EH (cell line): ENCODE measurements around the gene RBM47.
"Not testable (repeated sequence)": the region's sequence is repeated elsewhere in the genome, so short reads cannot be mapped to it uniquely, and the experiment has no call there.

Source experiments
- DNase-seq: peaks from one replicate; pipeline ENCODE4 v3.0.0-alpha.2; 2015; ENCODE audit warnings: low read depth

The RBM47 gene

DNA sequence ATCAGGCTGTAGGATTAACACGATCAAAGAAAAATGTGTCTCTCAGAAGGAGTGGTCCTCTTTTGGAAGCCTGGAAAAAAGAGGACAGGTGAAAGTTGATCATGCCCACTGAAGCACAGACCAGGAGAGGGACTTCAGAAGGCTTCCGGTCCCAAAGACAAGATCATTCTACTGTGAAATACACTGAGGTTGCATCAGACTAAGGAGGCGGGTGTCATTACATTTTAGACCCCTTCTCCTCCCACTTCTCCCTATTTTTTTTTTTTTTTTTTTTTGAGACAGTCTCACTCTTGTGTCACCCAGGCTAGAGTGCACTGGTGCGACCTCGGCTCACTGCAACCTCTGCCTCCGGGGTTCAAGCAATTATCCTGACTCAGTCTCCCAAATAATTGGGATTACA, 67.5 kb downstream of the RBM47 start:
- DNase-seq, result no peak

DNA sequence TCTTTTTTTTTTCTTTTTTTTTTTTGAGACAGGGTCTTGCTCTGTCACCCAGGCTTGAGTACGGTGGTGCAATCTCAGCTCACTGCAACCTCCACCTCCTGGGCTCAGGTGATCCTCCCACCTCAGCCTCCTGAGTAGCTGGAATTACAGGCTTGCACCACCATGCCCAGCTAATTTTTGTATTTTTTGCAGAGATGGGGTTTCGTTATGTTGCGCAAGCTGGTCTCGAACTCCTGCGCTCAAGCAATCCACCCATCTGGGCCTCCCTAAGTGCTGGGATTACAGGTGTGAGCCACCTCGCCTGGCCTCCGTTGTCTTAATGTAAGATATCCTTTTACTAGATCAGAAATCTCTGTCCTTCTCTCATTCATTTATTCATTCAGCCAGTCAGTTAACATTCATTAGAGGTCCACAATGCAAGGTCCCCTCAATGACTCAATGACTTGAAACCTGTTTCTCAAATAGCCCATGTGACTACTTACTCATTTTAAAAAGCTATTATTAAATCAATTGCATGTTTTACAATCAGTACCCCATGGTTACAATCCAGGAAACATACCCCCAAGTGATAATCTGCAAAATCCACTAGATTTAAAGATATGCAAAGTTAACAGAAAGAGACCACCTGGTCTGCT, 68.0 kb downstream of the RBM47 start:
- DNase-seq, result not testable (repeated sequence)

DNA sequence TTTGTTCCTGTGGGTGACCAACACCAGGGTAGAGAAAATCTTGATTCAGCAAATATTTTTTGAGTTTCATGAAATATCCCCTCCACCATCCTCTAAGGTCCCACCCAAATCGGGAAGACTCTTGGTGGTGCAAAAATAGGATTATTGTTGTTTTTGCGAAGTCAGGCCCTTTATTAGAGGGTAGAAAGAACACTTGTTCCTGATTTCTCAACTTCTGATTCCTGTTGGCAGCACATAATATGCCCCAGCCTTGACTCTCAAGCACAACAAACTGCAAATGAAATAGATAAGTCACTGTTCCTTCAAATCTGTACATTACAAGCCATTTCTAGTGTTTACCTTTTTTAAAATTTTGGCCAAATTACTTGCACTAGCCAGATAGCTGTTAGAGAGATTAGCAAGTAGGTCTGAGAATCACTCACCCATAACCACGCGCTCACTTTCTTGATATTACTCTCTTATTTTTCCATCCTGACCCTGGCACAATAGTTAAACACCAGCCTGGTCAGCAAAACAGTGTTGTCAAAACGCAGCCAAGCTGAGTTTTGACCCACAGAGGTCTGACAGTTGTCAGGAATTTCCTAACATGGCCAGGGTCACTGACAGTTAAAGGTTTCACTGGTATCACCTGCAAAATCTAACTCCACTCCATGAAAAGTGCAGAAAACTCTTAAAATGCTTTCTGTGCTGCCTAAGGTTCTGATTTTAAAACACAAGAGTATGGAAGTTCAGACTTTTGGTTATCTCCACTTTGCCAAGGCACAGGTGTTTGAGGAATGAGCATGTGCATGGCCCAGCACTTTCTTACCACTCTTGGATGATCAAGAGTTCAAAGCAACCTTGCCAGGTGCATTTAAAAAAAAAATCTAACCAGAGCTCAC, 69.8 kb downstream of the RBM47 start:
- no peak for DNase-seq

GRCh38 chr4:40557736-40558135, 71.9 kb downstream of the RBM47 start:
- no peak for DNase-seq

DNA sequence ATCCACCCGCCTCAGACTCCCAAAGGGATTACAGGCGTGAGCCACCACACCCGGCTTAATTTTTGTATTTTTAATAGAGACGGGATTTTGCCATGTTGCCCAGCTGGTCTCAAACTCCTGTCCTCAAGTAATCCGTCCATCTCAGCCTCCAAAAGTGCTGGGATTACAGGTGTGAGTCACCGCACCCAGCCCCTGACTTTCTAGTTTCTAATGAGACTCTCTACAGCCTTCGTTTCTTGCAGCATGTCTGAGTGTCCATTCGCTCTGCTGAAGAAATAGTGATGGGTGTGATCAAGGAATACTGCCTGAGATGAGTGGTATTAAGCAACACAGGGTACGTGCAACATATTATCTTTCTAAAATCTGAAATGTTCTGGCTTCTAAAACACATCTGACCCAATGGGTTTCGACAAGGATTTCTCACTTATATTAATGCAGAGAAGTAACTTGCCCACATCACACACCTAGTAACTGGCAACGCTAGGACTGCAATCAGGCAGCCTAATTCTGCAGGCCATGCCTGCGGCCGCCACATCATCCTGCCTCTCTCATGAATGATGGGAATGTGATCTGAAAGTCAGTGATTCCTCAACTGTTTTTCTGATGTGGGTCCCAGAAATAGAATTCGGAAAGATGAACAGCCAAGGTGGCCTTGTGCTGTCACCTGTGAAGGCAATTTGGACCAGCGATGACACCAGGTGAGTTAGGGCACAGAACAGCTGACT, 74.3 kb downstream of the RBM47 start:
- DNase-seq, result no peak

- DNase-seq, result not testable (repeated sequence)
These were observed 75.0 kb downstream of the RBM47 start for GRCh38 chr4:40554641-40555040.

DNA sequence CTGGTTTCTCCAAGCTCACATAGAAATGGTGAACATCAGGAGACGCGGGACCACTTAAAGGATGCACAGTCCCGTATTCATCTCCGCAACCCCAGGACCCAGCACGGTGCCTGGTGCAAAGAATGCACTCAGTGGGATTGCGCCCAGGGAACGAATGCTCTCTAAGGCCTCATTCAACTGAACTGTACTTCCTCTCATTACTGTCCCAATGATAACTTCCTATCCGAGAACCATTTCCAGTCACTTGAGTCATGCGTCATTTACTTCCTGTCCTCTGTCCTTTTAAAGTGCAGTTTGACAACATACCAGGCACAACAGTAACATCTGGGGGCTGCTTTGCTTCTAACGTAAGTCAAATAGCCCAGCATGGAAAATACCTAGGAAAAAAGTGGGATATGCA, 75.7 kb downstream of the RBM47 start:
- DNase-seq, result no peak

- no peak for DNase-seq
These were observed 77.1 kb downstream of the RBM47 start for GRCh38 chr4:40552536-40552935.

GRCh38 chr4:40551568-40552136, 78.0 kb downstream of the RBM47 start:
- DNase-seq, result peak; percentile 51

DNA sequence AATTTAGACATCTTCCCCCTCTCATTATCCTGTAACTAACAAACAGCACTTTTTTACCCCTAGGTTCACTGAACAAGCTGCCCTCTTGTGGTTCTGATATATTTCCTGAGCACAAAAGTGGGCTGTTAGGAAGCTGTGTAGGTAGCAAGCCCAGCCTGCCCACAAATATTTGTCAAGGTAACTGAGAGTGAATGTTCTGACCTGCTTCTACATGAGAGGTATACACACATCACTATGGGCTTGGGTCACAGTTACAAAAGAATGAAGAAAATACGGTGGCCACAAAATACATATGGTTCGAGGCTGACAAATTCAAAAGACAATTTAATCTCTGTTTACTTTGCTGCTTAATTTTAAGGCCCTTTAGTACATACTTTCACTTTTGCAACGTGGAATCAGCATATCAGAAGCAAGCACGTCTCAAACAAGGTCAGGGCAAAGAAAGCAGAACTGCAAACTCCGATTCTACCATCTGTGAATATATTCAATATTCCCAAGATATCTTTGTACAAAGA, 78.7 kb downstream of the RBM47 start:
- DNase-seq, result peak; percentile 46

GRCh38 chr4:40550196-40550595, 79.5 kb downstream of the RBM47 start:
- no peak for DNase-seq

- peak; percentile 68 for DNase-seq
These were observed 81.4 kb downstream of the RBM47 start for GRCh38 chr4:40548256-40548655.

DNA sequence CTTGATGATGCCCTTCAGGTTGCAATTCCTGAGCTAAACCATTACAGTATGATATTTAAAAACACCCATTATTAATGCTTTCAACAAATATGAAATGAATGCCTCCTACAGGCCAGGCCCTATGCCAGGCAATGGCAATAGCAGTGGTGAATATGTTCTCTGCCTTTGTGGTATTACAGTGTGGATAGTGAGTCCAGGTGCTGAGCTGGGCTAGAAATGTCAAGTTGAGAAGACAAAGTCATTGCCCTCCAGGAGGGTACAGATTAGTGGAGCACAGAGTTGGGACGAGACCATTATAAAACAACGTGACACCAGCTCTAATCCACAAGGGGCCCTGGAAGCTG, 81.9 kb downstream of the RBM47 start:
- DNase-seq, result no peak

- DNase-seq, result peak; percentile 30
These were observed 82.5 kb downstream of the RBM47 start for GRCh38 chr4:40546969-40547788.

GRCh38 chr4:40546506-40546905, 83.2 kb downstream of the RBM47 start:
- no peak for DNase-seq

DNA sequence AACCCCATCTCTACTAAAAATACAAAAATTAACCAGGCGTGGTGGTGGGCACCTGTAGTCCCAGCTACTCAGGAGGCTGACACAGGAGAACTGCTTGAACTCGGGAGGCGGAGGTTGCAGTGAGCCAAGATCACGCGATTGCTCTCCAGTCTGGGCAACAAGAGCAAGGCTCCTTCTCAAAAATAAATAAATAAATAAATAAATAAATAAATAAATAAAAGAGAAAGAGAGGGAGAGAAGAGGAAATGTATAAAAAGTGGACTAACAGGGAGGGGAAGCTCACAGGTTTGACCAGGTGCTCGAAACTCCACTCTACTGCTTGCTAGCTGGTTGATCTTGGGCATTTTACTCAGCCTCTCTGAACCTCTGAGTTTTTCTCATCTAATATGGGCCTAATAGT, 84.2 kb downstream of the RBM47 start:
- DNase-seq, result not testable (repeated sequence)

- no peak for DNase-seq
These were observed 85.4 kb downstream of the RBM47 start for GRCh38 chr4:40544221-40544620.

DNA sequence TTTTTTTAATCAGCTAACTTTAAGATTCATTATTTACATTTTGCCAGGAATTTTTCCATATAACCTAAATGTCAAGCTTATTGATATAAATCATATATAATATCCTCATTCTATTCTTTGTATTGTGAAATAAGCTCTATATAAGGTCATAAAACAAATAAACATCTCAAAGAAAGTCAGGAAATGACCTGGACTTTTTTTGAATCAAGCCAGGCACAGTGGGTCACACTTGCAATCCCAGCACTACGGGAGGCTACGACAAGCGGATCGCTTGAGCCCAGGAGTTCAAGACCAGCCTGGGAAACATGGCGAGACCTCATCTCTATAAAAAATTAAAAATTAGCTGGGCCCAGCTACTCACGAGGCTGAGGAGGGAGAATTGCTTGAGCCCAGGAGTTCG, 88.9 kb downstream of the RBM47 start:
- no peak for DNase-seq

DNA sequence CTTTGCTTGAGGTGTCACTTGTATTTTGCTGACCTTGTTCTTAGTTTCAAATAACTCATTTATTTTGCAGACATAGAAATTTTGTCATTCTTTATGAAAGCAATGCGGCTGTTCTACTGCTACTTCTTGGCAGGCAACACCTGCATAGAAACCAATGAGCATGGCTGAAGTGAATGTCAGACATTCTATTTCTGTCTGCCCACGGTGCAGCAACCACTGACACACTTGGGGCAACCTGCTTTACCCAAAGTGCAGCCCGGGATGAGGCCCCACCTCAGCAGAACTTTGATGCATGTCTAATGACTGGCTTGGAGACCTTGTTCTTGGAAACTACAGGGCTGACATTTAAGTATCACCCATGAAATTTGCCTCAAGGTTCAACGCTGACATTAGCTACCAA, 93.6 kb downstream of the RBM47 start:
- DNase-seq, result no peak

- DNase-seq, result no peak
These were observed 98.0 kb downstream of the RBM47 start for GRCh38 chr4:40531636-40532023.

GRCh38 chr4:40530961-40531635, 98.6 kb downstream of the RBM47 start:
- DNase-seq, result no peak
